Endothelial cell (in vitro differentiated cells): ENCODE measurements around the gene PDIA2. TPM values are rescaled to one million over a fixed set of nuclear protein-coding genes. Genes with fewer than 3 reads are reported as not detected.

ENCODE experiments used
- DNase-seq: peaks from one replicate; pipeline ENCODE4 v3.0.0; 2021; ENCODE audit warnings: low spot score
- H3K27ac Mint-ChIP-seq: one replicate; pipeline ENCODE4 v1.8.0; 2021; ENCODE audit warnings: mixed read lengths, inconsistent platforms; ENCODE audit not compliant: unreplicated experiment
- H3K27me3 Mint-ChIP-seq: one replicate; pipeline ENCODE4 v1.8.0; 2021; ENCODE audit warnings: mild to moderate bottlenecking, moderate library complexity, mixed read lengths, inconsistent platforms; ENCODE audit not compliant: unreplicated experiment
- H3K36me3 Mint-ChIP-seq: one replicate; pipeline ENCODE4 v1.8.0; 2021; ENCODE audit warnings: mild to moderate bottlenecking, low read depth, mixed read lengths, inconsistent platforms; ENCODE audit not compliant: unreplicated experiment
- H3K4me1 Mint-ChIP-seq: one replicate; pipeline ENCODE4 v1.8.0; 2021; ENCODE audit warnings: mild to moderate bottlenecking, mixed read lengths, inconsistent platforms; ENCODE audit not compliant: unreplicated experiment
- H3K4me3 Mint-ChIP-seq: one replicate; pipeline ENCODE4 v1.8.0; 2021; ENCODE audit warnings: mild to moderate bottlenecking, mixed read lengths, inconsistent platforms; ENCODE audit not compliant: unreplicated experiment
- H3K9me3 Mint-ChIP-seq: one replicate; pipeline ENCODE4 v1.8.0; 2021; ENCODE audit warnings: mixed read lengths, inconsistent platforms; ENCODE audit not compliant: unreplicated experiment
- CTCF ChIP-seq: fragments of 200-600 bp; sonication (generic); IDR thresholded peaks from one replicate; pipeline ENCODE4 v1.5.0; 2021; ENCODE audit warnings: antibody characterized with exemption; ENCODE audit not compliant: unreplicated experiment
- total RNA-seq: library from RNA; stranded (reverse); fragmentation: NEBNext Ultra II Directional; extraction: Animal tissue kit (Norgen Biotek cat#: 25700); gene quantifications from one replicate; pipeline ENCODE4 v1.2.1, GENCODE V29; 2021; ENCODE audit not compliant: unreplicated experiment

The PDIA2 gene
- total RNA-seq, 1 donor from 2014 or later = not detected

GRCh38 chr16:291539-291938 is 8.6 kb downstream of the PDIA2 start:
- Mint-ChIP-seq H3K4me1 (no peaks in the 10 kb centered on the region), H3K4me3 (no peak overlapping the region), H3K27me3 (peaks cover 3% of the 10 kb centered on the region), H3K36me3 (peaks cover 7% of the 10 kb centered on the region), H3K27ac (no peak overlapping the region), H3K9me3 (no peaks in the 10 kb centered on the region)
- no peak for TF ChIP-seq CTCF
- no peak for DNase-seq

GRCh38 chr16:293043-293775 is 10.2 kb downstream of the PDIA2 start:
- no peak for TF ChIP-seq CTCF
- H3K36me3 Mint-ChIP-seq = peaks cover 7% of the 10 kb centered on the region
- peaks cover 4% of the 10 kb centered on the region for H3K27me3 Mint-ChIP-seq
- H3K9me3 Mint-ChIP-seq = no peaks in the 10 kb centered on the region
- no peaks in the 10 kb centered on the region for H3K4me1 Mint-ChIP-seq
- no peak overlapping the region for H3K27ac Mint-ChIP-seq
- DNase-seq = no peak
- no peak overlapping the region for H3K4me3 Mint-ChIP-seq

GRCh38 chr16:296276-296675 is 13.3 kb downstream of the PDIA2 start:
- DNase-seq = no peak
- Mint-ChIP-seq H3K27me3 (peaks cover 7% of the 10 kb centered on the region), H3K27ac (no peak overlapping the region), H3K4me3 (no peak overlapping the region), H3K9me3 (no peaks in the 10 kb centered on the region), H3K4me1 (no peaks in the 10 kb centered on the region), H3K36me3 (peaks cover 7% of the 10 kb centered on the region)
- TF ChIP-seq CTCF = no peak

- DNase-seq = no peak
- Mint-ChIP-seq H3K4me3 (no peak overlapping the region), H3K27ac (no peak overlapping the region), H3K9me3 (no peaks in the 10 kb centered on the region), H3K4me1 (no peaks in the 10 kb centered on the region), H3K36me3 (peaks cover 3% of the 10 kb centered on the region), H3K27me3 (peaks cover 7% of the 10 kb centered on the region)
- no peak for TF ChIP-seq CTCF
Measured at GRCh38 chr16:296806-297510, 14.0 kb downstream of the PDIA2 start.

GRCh38 chr16:297832-298231 is 14.9 kb downstream of the PDIA2 start:
- no peak overlapping the region for H3K27ac Mint-ChIP-seq
- H3K36me3 Mint-ChIP-seq = no peaks in the 10 kb centered on the region
- no peak for DNase-seq
- peaks cover 5% of the 10 kb centered on the region for H3K27me3 Mint-ChIP-seq
- TF ChIP-seq CTCF = no peak
- H3K4me1 Mint-ChIP-seq = no peaks in the 10 kb centered on the region
- H3K4me3 Mint-ChIP-seq = no peak overlapping the region
- no peaks in the 10 kb centered on the region for H3K9me3 Mint-ChIP-seq
